HepG2 (cell line): ENCODE data around the gene HS6ST2. TPM values are rescaled to one million over a fixed set of nuclear protein-coding genes. Genes with fewer than 3 reads are reported as not detected.

Source experiments
- ARID2 ChIP-seq: sonication (generic); formaldehyde crosslinking; IDR thresholded peaks from 2 replicates; pipeline ENCODE4 v1.8.1; 2022; ENCODE audit warnings: mild to moderate bottlenecking, missing genetic modification reagents, borderline replicate concordance
- ASH2L ChIP-seq: fragments of 300-600, 200-600 bp; sonication (generic); IDR thresholded peaks from 2 replicates; pipeline ENCODE4 v1.7.0; 2017; ENCODE audit warnings: low read depth, mild to moderate bottlenecking, moderate library complexity, mixed read lengths, low read length; ENCODE audit not compliant: insufficient read length
- ATRX ChIP-seq: sonication (generic); formaldehyde crosslinking; IDR thresholded peaks from 2 replicates; pipeline ENCODE4 v1.4.0; 2020; ENCODE audit warnings: missing genetic modification reagents, borderline replicate concordance
- CEBPG ChIP-seq: IDR thresholded peaks from 2 replicates; pipeline ENCODE4 v1.6.1; 2016
- GATA4 ChIP-seq: sonication (generic); IDR thresholded peaks from 2 replicates; pipeline ENCODE4 v1.6.1; 2016; ENCODE audit warnings: antibody characterized with exemption, low read depth, borderline replicate concordance
- GPN1 ChIP-seq: sonication (generic); formaldehyde crosslinking; IDR thresholded peaks from 2 replicates; pipeline ENCODE4 v1.5.1; 2020; ENCODE audit warnings: missing genetic modification reagents, borderline replicate concordance
- IRF2 ChIP-seq: IDR thresholded peaks from 2 replicates; pipeline ENCODE4 v1.6.1; 2018; ENCODE audit warnings: missing genetic modification reagents, missing compliant biosample characterization
- NR2F6 ChIP-seq, 2 experiments: IDR thresholded peaks; 2 replicates each; pipeline ENCODE4 v1.6.1; 2016; ENCODE audit warnings: antibody characterized with exemption in 1 of 2, mild to moderate bottlenecking in 1 of 2
- ZNF160 ChIP-seq: sonication (generic); formaldehyde crosslinking; IDR thresholded peaks from 2 replicates; pipeline ENCODE4 v1.8.0; 2022; ENCODE audit warnings: mild to moderate bottlenecking, inconsistent platforms, missing genetic modification reagents
- ZNF20 ChIP-seq: sonication (generic); formaldehyde crosslinking; IDR thresholded peaks from 2 replicates; pipeline ENCODE4 v1.4.0; 2020; ENCODE audit warnings: mild to moderate bottlenecking, moderate library complexity, missing genetic modification reagents
- ZNF674 ChIP-seq: sonication (generic); formaldehyde crosslinking; IDR thresholded peaks from 2 replicates; pipeline ENCODE4 v1.5.0; 2020; ENCODE audit warnings: low read depth, mild to moderate bottlenecking, missing genetic modification reagents
- ZNF788 ChIP-seq: sonication (generic); formaldehyde crosslinking; IDR thresholded peaks from 2 replicates; pipeline ENCODE4 v1.5.0; 2020; ENCODE audit warnings: mild to moderate bottlenecking, missing genetic modification reagents, borderline replicate concordance
- polyA plus RNA-seq, 8 experiments: library from polyadenylated mRNA; depleted of rRNA in 3 of 8; stranded (reverse) in 7 of 8; unstranded in 1 of 8; fragments of >200 nt; fragmentation: Illumina TruSeq in 4 of 8; extraction: Trizol in 4 of 8; gene quantifications; 2 replicates each; pipeline versions ENCODE4 v1.2.1 to v1.2.3, GENCODE V29; 2011 to 2016; ENCODE audit warnings: low read depth in 4 of 8, missing spikeins in 1 of 8, mixed read lengths in 1 of 8; ENCODE audit not compliant: insufficient read depth in 1 of 8
- total RNA-seq, 5 experiments: library from RNA; depleted of rRNA; stranded (reverse); fragments of >200 nt; fragmentation: Illumina TruSeq; extraction: Trizol; gene quantifications; 2 replicates each; pipeline ENCODE4 v1.2.3, GENCODE V29; 2016; ENCODE audit warnings: low read depth in 1 of 5
- TF ChIP-seq, protein P1 (sequence below): IDR thresholded peaks from 2 replicates; pipeline ENCODE4 v1.6.1; 2012; ENCODE audit warnings: inconsistent platforms
- TF ChIP-seq, protein P2 (sequence below): IDR thresholded peaks from 2 replicates; pipeline ENCODE4 v1.6.1; 2018; ENCODE audit warnings: missing genetic modification reagents
- TF ChIP-seq, protein P3 (sequence below): sonication (generic); formaldehyde crosslinking; IDR thresholded peaks from 2 replicates; pipeline ENCODE4 v1.4.0; 2020; ENCODE audit warnings: missing genetic modification reagents
- TF ChIP-seq, protein P4 (sequence below): sonication (generic); formaldehyde crosslinking; IDR thresholded peaks from 2 replicates; pipeline ENCODE4 v1.5.0; 2020; ENCODE audit warnings: mild to moderate bottlenecking, missing genetic modification reagents
- TF ChIP-seq, protein P5 (sequence below): sonication (generic); formaldehyde crosslinking; IDR thresholded peaks from 2 replicates; pipeline ENCODE4 v1.5.1; 2020; ENCODE audit warnings: missing genetic modification reagents, mild to moderate bottlenecking, borderline replicate concordance
- TF ChIP-seq, protein P6 (sequence below): sonication (generic); formaldehyde crosslinking; IDR thresholded peaks from 2 replicates; pipeline ENCODE4 v1.4.0; 2020; ENCODE audit warnings: missing genetic modification reagents; ENCODE audit errors: not compliant biosample characterization

HS6ST2 gene
- total and polyA plus RNA-seq, 2 of the 13 experiments (the other 11 are each of a cell fraction or from before 2014, with no cell fraction given): 0.05 TPM; not detected in 1

DNA sequence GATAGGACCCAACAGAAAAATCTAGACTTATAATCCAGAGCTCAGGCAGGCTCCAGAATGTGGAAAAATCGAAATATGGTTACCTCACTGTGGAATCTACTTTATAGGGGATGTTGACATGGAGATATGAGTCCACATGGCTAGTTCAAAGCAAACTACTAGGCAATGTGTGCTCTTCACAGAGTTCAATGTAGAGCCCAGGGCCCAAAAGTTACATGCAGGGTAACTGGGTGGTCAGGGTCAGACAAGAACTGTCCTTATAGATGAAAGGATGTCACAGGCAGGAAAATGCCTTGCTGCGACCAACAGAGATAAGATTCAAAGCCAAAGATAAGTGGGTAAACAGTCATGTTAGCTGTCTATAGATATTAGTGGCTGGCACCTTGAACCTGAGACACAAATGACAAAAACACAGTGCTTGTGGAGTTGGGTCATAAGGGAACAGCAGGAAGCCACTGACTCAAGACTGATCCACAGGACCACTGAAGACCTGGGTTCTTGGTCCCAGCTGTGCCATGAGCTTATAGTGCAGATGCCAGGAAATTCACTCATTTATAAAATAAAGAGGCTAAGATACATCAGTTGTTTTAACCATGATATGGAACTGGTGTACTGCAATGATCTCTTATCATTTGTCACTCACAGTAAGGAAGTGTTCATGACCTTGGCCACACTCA lies 367.9 kb downstream of the HS6ST2 start (continued):
- TF ChIP-seq, protein P1, sequence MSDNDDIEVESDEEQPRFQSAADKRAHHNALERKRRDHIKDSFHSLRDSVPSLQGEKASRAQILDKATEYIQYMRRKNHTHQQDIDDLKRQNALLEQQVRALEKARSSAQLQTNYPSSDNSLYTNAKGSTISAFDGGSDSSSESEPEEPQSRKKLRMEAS: peak; percentile 67
- TF ChIP-seq ZNF674 (CRISPR knock-in tag) (no peak), ARID2 (CRISPR knock-in tag) (no peak), ZNF160 (CRISPR knock-in tag) (no peak), GATA4 (peak; percentile 100), ZNF20 (CRISPR knock-in tag) (no peak), GPN1 (CRISPR knock-in tag) (no peak), IRF2 (CRISPR knock-in tag) (peak; percentile 74; the same call in 1 of the 2 replicates), ASH2L (peak; percentile 61), CEBPG (peak; percentile 59), ATRX (CRISPR knock-in tag) (no peak), NR2F6 (IDR thresholded peaks at IDR 0.05) (peak; percentile 95), NR2F6 (CRISPR knock-in tag; IDR thresholded peaks at IDR 0.05) (peak; percentile 88), ZNF788 (CRISPR knock-in tag) (no peak; the same call in 1 of the 2 replicates)
- TF ChIP-seq, protein P2, sequence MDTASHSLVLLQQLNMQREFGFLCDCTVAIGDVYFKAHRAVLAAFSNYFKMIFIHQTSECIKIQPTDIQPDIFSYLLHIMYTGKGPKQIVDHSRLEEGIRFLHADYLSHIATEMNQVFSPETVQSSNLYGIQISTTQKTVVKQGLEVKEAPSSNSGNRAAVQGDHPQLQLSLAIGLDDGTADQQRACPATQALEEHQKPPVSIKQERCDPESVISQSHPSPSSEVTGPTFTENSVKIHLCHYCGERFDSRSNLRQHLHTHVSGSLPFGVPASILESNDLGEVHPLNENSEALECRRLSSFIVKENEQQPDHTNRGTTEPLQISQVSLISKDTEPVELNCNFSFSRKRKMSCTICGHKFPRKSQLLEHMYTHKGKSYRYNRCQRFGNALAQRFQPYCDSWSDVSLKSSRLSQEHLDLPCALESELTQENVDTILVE (CRISPR knock-in tag): peak; percentile 59; the same call in 1 of the 2 replicates
- TF ChIP-seq, protein P3, sequence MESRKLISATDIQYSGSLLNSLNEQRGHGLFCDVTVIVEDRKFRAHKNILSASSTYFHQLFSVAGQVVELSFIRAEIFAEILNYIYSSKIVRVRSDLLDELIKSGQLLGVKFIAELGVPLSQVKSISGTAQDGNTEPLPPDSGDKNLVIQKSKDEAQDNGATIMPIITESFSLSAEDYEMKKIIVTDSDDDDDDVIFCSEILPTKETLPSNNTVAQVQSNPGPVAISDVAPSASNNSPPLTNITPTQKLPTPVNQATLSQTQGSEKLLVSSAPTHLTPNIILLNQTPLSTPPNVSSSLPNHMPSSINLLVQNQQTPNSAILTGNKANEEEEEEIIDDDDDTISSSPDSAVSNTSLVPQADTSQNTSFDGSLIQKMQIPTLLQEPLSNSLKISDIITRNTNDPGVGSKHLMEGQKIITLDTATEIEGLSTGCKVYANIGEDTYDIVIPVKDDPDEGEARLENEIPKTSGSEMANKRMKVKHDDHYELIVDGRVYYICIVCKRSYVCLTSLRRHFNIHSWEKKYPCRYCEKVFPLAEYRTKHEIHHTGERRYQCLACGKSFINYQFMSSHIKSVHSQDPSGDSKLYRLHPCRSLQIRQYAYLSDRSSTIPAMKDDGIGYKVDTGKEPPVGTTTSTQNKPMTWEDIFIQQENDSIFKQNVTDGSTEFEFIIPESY (CRISPR knock-in tag): peak; percentile 57; the same call in 1 of the 2 replicates
- TF ChIP-seq, protein P4, sequence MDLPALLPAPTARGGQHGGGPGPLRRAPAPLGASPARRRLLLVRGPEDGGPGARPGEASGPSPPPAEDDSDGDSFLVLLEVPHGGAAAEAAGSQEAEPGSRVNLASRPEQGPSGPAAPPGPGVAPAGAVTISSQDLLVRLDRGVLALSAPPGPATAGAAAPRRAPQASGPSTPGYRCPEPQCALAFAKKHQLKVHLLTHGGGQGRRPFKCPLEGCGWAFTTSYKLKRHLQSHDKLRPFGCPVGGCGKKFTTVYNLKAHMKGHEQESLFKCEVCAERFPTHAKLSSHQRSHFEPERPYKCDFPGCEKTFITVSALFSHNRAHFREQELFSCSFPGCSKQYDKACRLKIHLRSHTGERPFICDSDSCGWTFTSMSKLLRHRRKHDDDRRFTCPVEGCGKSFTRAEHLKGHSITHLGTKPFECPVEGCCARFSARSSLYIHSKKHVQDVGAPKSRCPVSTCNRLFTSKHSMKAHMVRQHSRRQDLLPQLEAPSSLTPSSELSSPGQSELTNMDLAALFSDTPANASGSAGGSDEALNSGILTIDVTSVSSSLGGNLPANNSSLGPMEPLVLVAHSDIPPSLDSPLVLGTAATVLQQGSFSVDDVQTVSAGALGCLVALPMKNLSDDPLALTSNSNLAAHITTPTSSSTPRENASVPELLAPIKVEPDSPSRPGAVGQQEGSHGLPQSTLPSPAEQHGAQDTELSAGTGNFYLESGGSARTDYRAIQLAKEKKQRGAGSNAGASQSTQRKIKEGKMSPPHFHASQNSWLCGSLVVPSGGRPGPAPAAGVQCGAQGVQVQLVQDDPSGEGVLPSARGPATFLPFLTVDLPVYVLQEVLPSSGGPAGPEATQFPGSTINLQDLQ: no peak
- TF ChIP-seq, protein P5, sequence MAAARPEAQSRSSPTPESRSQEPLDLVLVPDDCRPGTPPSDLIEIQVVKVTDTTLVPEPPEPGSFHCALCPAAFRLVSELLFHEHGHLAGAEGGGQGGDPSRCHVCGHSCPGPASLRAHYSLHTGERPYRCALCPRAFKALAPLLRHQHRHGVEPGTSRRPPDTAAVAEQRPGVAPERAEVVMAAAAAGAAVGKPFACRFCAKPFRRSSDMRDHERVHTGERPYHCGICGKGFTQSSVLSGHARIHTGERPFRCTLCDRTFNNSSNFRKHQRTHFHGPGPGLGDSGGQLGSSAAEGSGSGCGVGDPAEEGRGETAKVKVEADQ (CRISPR knock-in tag): 0 out of 2 replicates have a peak, but pooled peaks have one; percentile 27
- TF ChIP-seq, protein P6, sequence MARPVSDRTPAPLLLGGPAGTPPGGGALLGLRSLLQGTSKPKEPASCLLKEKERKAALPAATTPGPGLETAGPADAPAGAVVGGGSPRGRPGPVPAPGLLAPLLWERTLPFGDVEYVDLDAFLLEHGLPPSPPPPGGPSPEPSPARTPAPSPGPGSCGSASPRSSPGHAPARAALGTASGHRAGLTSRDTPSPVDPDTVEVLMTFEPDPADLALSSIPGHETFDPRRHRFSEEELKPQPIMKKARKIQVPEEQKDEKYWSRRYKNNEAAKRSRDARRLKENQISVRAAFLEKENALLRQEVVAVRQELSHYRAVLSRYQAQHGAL (CRISPR knock-in tag): no peak
